ENCODE data around the gene BCL2L1.
A peak's percentile ranks its signal among the peaks of the same experiment; 100 is the strongest.
"Not testable (repeated sequence)": the region's sequence is repeated elsewhere in the genome, so short reads cannot be mapped to it uniquely, and the experiment has no call there.

Gene BCL2L1

DNA sequence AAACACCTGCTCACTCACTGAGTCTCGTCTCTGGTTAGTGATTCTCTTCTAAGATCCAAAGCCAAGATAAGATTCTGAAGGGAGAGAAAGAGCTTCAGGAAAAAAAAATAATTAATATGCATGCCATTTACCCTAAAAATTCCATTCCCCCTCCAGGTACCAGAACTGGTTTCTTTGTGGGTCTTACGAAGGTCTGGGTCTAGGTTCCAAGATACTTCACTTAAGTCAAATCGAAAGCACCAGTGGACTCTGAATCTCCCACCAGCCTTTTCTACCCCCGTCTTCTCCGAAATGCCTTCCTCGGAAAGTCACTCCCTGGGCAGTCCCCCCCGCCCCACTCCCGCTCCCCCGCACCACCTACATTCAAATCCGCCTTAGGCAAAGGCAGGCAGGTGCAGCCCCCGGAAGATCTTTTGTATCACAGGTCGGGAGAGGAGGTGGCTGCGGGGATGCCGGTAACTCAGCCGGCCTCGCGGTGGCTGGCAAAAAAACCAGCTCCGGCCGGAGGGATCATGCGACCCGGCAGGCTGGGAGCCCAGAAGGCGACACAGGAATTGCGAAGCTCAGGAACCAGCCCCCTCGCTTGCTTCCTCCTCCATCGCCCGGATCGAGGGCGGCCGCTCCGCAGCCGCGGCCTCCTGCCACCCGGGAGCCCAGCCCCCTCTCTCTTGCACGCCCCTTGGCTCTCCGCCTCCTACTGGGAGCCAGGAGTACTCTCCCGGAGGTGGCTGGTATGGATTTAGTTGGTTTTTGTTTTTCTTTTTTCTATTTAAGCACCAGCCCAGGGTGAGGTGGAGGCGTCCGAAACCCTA, at the start of gene BCL2L1:
TSS of gene BCL2L1 (minus strand) at position 612 of the 812 bp plus-strand sequence. CDS start 650 bp downstream, outside the sequence.
- peak; percentile 72 for DNase-seq (ENCODE audit: low spot score)

DNA sequence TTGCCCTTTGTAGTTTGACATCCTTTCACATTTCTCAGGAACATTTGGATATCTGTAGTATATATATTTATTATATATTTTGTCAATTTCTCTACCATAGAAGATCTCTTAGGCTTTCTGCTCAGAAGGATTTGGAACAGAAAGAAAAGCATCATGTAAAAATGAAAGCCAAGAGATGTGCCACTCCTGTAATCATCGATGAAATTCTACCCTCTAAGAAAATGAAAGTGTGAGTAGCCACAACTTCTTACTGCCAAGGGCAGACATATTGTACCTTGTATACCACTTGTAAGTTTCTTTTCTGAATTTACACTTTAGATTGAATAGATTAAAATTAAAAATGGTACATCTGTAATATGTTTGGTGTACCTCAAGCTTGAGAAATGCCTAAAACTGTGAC, 47.6 kb upstream of the BCL2L1 start:
- no peak for DNase-seq (ENCODE audit: low spot score)

DNA sequence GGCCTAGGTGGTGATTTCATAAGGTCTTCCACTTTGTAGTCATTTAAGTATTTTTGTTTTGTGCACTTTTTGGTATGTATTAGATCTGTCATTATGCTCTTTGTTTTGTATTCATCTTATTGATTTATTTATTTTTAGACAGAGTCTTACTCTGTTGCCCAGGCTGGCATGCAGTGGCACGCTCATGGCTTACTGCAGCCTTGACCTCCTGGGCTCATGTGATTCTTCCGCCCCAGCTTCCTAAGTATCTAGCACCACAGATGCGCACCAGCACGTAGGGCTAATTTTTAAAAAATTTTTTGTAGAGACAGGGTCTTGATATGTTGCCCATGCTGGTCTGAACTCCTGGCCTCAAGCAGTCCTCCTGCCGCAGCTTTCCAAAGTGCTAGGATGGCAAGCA, 47.0 kb upstream of the BCL2L1 start:
- DNase-seq (ENCODE audit: low spot score) = no peak

DNA sequence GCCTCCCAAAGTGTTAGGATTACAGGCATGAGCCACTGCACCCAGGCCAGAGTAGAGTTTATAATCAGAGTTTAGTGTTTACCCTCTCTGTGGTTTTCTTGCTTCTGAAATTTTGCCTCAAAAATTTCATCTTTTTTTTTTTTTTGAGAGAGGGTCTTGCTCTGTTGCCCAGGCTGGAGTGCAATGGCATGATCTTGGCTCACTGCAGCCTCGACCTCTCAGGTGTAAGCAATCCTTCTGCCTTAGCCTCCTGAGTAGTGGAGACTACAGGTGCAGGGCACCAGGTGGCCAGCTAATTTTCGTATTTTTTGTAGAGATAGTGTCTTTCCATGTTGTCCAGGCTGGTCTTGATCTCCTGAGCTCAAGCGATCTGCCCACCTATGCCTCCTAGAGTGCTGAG, 45.1 kb upstream of the BCL2L1 start:
- DNase-seq (ENCODE audit: low spot score) = no peak

DNA sequence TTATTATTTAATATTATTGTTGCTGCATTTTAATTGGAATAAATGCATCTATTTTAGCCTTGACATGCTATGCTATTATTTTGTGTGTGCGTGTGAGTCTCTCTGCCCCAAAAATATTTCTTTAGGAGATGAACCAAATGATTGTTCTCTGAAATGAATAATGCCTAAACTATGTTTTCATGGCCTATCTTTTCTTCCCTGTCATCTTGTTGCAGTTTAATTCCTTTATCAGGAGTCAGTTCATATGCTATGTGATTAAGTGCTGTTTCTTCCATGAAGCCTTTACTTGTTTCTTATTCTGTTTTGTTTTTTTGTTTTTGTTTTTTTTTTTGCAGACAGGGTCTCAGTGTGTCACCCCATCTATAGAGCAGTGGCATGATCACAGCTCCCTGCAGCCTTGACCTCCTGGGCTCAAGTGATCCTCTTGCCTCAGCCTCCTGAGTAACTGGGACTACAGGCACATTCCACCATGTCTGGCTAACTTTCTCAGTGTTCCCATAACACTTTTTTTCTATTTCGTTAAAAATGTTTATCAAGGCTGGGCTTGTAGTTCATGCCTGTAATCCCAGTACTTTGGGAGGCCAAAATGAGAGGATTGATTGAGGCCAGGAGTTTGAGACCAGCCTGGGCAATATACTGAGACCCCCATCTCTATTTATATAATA, 42.1 kb upstream of the BCL2L1 start:
- no peak for DNase-seq (ENCODE audit: low spot score)

DNA sequence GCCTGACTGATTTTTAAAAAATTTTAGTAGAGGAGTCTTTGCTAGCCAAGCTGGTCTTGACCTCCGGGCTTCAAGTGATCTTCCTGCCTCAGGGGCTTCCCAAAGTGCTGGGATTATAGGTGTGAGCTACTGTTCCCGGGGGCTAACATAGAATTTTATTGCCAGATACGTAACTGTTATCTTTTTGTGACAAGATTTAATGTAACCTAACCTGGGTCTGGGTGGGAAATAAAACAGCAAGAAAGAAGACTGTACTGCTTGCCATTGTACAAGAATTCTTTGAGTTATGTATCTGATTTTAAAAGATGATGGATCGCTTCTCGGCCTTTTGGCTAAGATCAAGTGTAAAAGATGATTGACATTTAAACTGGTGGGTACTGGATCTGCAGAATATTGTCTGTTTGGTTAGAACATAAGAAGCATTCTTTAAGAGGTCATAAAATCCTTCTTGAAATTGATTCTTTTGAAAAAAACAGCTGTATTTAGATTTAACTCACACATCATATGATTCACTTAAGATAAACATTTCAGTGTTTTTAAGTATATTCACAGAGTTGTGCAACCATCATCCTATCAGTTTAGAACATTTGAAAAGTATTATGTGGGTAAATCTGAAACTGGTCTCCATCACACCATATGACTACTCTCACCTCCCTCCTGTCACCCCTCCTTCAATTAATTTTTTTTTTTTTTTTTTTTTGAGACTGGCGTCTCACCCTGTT, 38.0 kb upstream of the BCL2L1 start:
- DNase-seq (ENCODE audit: low spot score) = no peak

DNA sequence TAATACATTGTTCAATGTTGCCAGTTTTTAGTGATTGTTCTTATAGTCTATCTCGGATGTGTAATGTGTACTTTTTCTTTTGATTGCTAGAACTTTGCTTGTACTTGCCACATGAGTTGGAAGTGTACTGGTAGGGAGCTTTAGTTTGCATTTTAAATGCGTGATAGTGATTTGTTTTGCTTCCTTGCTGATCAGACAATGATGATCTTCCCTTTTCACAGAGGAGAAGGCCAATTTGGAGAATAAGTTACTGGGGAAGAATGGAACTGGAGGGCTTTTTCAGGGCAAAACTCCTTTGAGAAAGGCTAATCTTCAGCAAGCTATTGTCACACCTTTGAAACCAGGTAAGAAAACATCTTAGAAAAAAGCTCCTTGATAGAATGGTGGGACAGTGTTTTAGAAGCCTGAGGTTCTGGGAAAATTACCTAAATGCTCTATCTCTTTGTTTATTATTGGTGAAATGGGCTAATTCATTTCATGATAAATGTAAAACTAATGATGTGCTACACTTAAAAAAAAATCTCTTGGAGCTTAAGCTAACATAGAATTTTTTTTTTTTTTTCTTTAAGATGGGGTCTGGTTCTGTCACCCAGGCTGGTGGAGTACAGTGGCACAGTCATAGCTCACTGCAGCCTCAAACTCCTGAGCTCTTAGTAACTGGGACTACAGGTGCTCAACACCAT, 37.3 kb upstream of the BCL2L1 start:
- DNase-seq (ENCODE audit: low spot score) = no peak

DNA sequence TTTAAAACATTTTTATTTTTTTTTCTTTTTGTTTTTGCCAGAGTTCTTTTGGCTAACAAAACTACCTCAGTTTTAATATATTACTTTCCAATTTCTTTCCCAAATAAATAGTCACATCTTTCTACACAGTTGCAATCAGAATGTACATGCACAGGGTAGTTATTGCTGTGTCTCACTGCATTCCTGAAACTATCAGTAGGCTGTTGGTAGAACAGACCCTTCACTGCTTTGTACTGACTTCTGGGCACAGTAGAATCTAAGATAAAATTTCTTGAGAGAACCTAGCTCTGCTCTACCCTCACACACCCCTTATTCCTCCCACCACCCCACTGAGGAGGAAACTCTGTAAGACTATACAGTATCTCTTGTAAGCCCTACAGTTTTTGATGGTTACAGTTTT, 36.3 kb upstream of the BCL2L1 start:
- no peak for DNase-seq (ENCODE audit: low spot score)

DNA sequence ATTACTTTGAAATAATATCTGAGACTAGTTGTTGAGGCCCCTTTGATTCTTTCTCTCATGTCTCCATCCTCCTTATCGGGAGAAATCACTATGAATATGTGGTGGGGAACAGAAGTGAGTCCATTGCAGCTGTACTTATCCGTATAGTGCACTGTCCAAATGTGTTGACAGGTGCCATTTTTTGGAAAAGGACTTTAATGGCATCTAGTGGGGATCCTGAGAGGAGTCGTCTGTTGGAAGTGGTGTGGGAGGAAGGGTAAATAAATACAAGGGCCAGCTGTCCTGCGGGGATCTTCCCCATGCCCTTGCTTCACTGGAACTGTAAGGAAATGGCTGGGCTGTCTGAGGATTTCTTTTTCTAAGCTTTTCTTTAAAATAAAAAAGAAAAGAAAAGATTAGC, 35.9 kb upstream of the BCL2L1 start:
- DNase-seq (ENCODE audit: low spot score) = no peak

DNA sequence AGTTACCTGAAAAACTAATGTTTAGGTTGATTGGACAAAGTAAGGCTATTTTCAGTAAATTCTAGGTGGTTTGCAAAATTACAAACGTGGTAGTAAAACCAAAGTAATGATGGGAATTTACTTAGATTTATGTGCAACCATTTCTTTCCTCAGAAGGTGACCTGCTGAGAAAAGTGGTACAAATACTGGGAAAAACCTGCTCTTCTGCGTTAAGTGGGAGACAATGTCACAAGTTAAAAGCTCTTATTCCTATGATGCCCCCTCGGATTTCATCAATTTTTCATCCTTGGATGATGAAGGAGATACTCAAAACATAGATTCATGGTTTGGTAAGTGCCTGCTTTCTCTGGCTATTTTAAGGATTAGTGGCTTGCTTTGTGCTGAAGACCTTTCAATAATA, 34.6 kb upstream of the BCL2L1 start:
- DNase-seq (ENCODE audit: low spot score) = no peak

DNA sequence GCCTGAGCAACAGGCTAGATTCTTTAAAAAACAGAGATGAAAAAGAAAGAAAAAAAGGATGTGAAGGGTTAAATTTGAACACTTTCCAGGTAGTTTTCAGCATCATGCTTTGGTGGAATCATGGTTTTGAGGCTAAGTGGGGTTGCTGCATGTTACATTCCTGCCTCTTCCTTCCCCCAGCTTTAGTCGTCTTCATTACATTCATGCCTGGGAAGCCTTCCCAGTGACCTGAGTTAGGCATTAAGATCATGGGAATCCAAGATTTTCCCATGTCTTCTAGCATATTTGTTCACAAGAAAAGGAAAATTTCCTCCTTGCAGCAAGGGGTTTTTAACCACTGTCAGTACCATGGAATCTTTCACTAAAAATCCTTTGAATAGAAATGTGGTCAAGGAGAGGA, 28.5 kb upstream of the BCL2L1 start:
- DNase-seq (ENCODE audit: low spot score) = no peak

DNA sequence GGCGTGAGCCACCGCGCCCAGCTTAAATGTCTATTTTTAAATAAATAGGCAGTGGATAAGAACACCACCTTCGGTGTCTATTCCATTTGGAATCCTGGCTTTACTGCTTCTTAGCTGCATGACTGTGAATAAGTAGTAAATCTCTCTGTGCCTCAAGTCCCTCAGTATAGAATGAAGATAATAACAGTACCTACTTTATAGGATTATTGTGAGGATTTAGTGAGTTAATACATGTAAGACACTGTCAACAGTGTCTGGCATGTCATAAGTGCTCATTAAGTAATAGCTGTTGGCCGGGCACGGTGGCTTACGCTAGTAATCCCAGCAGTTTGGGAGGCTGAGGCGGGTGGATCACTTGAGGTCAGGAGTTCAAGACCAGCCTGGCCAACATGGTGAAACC, 26.6 kb upstream of the BCL2L1 start:
- no peak for DNase-seq (ENCODE audit: low spot score)

DNA sequence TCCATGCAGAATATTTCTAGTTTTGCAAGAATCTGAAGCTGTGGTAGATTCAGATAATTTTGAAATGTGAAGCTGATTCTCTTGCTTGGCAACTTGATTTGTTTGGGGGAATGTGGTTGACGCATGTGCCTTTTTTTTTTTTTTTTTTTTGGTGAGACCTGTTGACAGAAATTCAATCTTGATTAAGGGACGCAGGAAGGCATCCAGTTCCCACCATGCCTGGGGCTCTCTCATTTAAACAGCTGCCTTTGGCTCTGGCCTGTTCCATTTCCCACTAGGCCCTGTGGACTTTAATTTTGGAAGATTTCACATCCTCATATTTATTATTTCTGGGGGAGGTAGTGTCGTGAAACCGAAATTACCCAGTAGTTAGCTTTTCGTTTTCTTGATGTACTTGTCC, 25.0 kb upstream of the BCL2L1 start:
- DNase-seq (ENCODE audit: low spot score) = no peak

DNA sequence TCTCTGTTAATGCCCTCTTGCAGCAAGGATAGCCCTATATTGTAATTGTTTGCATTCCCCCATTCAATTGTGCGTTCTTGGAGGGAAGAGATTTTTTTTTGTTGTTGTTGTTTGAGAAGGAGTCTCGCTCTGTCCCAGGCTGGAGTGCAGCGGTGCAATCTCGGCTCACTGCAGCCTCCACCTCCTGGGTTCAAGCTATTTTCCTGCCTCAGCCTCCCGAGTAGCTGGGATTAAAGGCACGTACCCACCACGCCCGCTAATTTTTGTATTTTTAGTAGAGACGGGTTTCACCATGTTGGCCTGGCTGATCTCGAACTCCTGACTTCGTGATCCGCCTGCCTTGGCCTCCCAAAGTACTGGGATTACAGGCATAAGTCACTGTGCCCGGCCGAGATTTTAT, 24.4 kb upstream of the BCL2L1 start:
- not testable (repeated sequence) for DNase-seq (ENCODE audit: low spot score)

DNA sequence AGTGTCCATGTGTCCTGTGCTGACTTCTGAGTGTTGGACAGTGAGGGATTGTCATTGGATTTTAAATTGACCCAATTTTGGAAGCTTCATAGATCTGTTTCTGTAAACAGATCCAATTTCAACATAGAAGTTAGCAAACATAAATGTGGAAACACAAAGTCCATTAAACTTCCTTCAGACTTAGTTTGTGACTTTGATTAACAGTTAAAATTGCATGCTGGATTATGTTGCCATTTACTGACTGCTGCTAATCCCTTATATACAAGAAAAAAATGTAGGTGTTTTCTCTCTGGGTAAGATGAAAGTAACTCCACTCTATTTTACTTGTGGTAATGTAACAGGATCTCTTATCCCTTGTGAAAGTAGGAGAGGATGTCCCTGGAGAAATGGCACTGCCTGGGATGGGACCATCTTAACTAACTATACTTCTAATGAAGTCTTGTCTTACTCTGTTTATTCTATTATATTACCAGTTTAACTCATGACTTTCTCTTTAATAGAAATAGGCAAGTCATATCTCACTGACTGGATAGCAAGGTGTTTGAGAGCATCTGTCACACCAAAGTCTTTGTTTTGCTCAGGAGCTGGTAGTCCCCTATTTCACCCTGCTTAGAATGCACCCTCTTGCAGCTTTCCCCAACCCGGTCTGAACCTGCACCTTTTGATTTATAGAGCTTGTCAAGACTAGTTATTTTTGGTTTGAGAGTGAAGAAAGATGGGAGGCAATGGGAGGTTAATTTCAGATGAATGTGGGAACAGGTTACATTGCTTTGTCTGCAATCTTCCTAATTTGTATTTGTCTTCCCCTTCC, 23.6 kb upstream of the BCL2L1 start:
- no peak for DNase-seq (ENCODE audit: low spot score)

DNA sequence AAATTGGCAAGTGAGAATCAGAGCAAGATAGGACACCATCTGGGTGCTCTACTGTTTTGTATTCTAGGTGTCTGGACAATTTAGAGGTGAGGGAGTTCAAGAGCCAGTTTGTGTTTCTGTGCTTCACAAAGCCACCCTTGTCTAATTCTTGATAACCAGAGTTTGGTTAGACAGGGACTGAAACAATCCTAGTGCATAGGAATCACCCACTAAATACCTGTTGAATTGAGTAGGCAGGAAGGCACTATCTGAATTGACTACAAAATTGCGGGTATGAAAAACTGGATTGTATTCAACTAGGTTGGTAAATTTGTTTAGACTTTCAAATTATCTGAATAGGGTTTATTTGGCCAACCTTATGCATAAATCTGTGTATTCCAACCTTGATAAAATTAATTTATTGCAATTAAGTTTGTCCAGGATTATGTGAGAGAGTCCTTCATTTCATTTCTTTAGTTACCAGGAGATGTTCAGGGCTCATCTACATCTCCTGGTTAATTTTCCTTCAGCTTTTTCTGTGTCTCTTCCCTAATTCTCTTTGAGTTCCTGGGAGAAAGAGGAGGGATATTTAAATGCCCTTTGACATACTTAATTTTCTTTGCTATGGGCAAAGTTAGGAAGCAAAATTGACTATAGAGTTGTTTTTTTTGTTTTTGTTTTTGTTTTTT, 18.1 kb upstream of the BCL2L1 start:
- DNase-seq (ENCODE audit: low spot score) = no peak

DNA sequence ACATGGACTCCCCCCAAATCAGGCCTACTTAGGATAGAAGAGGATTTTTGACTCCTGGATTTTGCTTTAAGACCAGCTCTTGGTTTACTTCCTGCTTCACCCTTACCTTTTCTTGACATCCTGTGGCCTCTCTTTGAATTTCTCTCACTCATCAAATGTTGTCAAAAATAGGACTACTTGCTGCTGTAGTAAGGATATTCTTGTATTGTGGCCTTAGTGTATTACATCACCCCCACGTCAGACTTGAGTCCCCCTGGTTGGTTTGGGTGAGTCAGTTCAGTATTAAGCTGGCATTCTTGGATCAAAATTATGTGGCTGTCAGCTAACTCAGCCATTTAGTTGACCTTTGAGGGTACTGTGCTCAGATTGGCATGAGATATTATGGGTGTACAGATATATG, 17.5 kb upstream of the BCL2L1 start:
- no peak for DNase-seq (ENCODE audit: low spot score)

DNA sequence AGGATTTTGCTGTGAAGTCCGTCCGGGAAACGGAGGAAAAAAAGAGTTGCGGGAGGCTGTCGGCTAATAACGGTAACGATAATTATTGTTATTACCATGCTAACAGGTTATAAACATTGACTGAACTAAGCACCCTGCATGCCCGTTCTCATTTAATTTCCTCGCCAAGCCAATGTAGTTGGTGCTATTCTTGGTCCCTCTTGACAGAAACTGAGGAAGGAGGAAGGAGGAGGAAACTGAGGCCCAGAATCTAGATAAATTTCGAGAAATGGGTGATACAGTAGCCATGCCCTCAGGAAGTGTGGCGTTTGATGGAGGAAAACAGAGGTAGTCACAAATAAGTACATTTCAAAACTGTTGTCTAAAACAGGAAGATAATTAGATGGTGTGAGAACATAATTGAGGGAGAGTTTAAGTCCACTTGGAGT, 16.9 kb upstream of the BCL2L1 start:
- DNase-seq (ENCODE audit: low spot score) = no peak

DNA sequence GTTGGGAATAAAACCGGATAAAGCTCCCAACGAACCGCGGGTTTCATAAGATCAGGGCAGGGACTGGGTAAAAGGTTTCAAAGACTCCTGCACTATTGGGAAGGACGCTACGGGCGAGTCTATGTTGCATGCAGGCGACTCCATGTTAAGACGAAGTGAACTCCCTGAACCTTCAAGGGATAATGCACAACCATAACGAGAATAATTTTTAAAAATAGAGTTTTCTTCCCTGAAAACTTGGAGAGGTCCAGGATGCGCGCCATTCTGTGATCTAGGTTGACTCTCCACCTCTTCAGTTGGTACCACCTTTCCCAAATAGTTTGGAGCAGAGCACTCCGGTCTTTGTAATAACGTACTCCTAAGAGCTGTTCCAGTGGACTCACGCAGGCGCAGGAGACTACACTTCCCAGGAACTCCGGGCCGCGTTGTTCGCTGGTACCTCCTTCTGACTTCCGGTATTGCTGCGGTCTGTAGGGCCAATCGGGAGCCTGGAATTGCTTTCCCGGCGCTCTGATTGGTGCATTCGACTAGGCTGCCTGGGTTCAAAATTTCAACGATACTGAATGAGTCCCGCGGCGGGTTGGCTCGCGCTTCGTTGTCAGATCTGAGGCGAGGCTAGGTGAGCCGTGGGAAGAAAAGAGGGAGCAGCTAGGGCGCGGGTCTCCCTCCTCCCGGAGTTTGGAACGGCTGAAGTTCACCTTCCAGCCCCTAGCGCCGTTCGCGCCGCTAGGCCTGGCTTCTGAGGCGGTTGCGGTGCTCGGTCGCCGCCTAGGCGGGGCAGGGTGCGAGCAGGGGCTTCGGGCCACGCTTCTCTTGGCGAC, 16.3 kb upstream of the BCL2L1 start, which contains the start of gene TPX2:
TSS of gene TPX2 (plus strand) at position 562 of the 821 bp plus-strand sequence. CDS start 18,187 bp downstream, outside the sequence.
- peak; percentile 97 for DNase-seq (ENCODE audit: low spot score)

DNA sequence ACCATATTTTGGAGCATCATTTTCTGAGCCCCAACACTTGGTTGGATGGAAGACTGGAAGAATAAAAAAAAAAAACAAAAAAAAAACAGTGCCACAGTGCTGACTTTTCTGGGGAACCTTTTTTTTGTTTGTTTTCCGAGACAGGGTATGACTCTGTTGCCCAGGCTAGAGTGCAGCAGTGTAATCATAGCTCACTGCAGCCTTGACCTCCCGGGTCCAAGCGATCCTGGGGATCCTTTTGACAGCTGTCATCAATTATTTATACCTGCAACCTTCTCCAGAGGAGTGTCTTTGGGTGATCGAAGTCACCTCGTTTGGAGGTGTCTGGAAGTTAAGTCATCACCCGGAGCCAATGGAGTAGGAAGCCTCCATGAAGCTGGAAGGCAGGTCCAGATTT, 8.7 kb upstream of the BCL2L1 start:
- no peak for DNase-seq (ENCODE audit: low spot score)

Data from germinal center (tissue), 1 donor.